ENCODE measurements around the gene HCFC1. TPM values are rescaled to one million over a fixed set of nuclear protein-coding genes. Genes with fewer than 3 reads are reported as not detected.

The HCFC1 gene
- polyA plus RNA-seq, 2 of the 4 experiments (the other 2 are of a cell fraction), result 4.4 to 33.3 TPM

- ChIA-PET CTCF (interaction anchor here (0.9 to 4.5 kb wide), 4 partner anchors 13 to 357 kb away, joined by 3 to 36 read pairs (median 20); no protein-coding TSS in a partner anchor), POLR2A (interaction anchor here (1.5 kb wide), 1 partner anchor 38 kb away, joined by 4 read pairs; no protein-coding TSS in a partner anchor)
- Histone ChIP-seq H3K4me2 (no peak overlapping the region), H3K9me3 (no peaks in the 10 kb centered on the region), H3K4me1 (peaks cover 18% of the 10 kb centered on the region), H3K27ac (no peak overlapping the region), H3K4me3 (no peak overlapping the region)
- FAIRE-seq (no peak), DNase-seq (ENCODE audit: low read depth in 1 of 2, low spot score in 1 of 2) (no peak), ATAC-seq (no peak)
- no peak for TF ChIP-seq KDM5A (IDR thresholded peaks at IDR 0.05)
- TF ChIP-seq, protein P1, sequence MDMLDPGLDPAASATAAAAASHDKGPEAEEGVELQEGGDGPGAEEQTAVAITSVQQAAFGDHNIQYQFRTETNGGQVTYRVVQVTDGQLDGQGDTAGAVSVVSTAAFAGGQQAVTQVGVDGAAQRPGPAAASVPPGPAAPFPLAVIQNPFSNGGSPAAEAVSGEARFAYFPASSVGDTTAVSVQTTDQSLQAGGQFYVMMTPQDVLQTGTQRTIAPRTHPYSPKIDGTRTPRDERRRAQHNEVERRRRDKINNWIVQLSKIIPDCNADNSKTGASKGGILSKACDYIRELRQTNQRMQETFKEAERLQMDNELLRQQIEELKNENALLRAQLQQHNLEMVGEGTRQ (IDR thresholded peaks at IDR 0.05), result no peak
- TF ChIP-seq MAFK (IDR thresholded peaks at IDR 0.05; ENCODE audit: partially characterized antibody), result no peak
- TF ChIP-seq, protein P2, sequence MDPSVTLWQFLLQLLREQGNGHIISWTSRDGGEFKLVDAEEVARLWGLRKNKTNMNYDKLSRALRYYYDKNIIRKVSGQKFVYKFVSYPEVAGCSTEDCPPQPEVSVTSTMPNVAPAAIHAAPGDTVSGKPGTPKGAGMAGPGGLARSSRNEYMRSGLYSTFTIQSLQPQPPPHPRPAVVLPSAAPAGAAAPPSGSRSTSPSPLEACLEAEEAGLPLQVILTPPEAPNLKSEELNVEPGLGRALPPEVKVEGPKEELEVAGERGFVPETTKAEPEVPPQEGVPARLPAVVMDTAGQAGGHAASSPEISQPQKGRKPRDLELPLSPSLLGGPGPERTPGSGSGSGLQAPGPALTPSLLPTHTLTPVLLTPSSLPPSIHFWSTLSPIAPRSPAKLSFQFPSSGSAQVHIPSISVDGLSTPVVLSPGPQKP (IDR thresholded peaks at IDR 0.05; ENCODE audit: low read depth, low read length), result no peak
- no peak for TF ChIP-seq HDAC2 (IDR thresholded peaks at IDR 0.05)
- TF ChIP-seq SREBF2 (IDR thresholded peaks at IDR 0.05), result no peak
- no peak for TF ChIP-seq ZC3H11A (IDR thresholded peaks at IDR 0.05)
- no peak for TF ChIP-seq CBX8 (IDR thresholded peaks at IDR 0.05)
- TF ChIP-seq, protein P3, sequence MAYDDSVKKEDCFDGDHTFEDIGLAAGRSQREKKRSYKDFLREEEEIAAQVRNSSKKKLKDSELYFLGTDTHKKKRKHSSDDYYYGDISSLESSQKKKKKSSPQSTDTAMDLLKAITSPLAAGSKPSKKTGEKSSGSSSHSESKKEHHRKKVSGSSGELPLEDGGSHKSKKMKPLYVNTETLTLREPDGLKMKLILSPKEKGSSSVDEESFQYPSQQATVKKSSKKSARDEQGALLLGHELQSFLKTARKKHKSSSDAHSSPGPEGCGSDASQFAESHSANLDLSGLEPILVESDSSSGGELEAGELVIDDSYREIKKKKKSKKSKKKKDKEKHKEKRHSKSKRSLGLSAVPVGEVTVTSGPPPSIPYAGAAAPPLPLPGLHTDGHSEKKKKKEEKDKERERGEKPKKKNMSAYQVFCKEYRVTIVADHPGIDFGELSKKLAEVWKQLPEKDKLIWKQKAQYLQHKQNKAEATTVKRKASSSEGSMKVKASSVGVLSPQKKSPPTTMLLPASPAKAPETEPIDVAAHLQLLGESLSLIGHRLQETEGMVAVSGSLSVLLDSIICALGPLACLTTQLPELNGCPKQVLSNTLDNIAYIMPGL (CRISPR knock-in tag; IDR thresholded peaks at IDR 0.05; ENCODE audit: borderline replicate concordance), result no peak
- TF ChIP-seq ZSCAN20 (CRISPR knock-in tag; IDR thresholded peaks at IDR 0.05), result no peak
- no peak for TF ChIP-seq RAD21 (conservative IDR thresholded peaks at IDR 0.05 in 1 of 2, IDR thresholded peaks at IDR 0.05 in 1 of 2)
- 96% methylated on average over 9 of the region's 15 CpGs for WGBS (ENCODE audit: missing lambda C conversion rate)
These were observed 5.3 kb downstream of the HCFC1 start for GRCh38 chrX:153966283-153966688.

DNA sequence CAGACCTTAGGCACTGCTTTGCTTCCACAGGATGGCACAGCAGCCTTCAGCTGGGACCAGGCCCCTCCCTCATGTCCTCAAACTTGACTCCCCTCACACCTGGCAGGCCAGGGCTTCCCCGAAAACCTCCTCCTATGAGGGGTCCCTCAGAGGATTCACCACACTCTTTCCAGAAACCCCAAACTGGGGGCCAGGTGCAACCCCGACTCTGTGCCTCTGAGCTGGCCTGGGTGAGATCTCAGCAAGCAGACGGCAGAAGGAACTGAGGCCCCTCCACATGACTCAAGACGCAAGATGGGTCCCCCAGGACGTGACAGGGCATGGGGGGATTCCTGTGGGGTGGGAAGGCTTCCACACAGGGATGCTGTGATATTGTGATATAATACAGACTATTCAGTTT is 6.2 kb downstream of the HCFC1 start:
- no peaks in the 10 kb centered on the region for H3K9me3 ChIP-seq
- WGBS (ENCODE audit: missing lambda C conversion rate), result 93% methylated on average over 3 of the region's 5 CpGs

More for the DNA sequence above, 6.2 kb downstream of the HCFC1 start:
- TF ChIP-seq HOXA7 (CRISPR knock-in tag; IDR thresholded peaks at IDR 0.05), result no peak
- TF ChIP-seq RARB (CRISPR knock-in tag; IDR thresholded peaks at IDR 0.05), result no peak
- TF ChIP-seq TP53 (CRISPR knock-in tag; IDR thresholded peaks at IDR 0.05), result no peak
- TF ChIP-seq CBX2 (IDR thresholded peaks at IDR 0.05; ENCODE audit: borderline replicate concordance, low read depth), result no peak
- no peak for TF ChIP-seq ZSCAN20 (CRISPR knock-in tag; IDR thresholded peaks at IDR 0.05)
- TF ChIP-seq HOXB5 (CRISPR knock-in tag; IDR thresholded peaks at IDR 0.05), result no peak
- TF ChIP-seq ZFP36 (IDR thresholded peaks at IDR 0.05; ENCODE audit: borderline replicate concordance, partially characterized antibody), result no peak
- TF ChIP-seq EHMT2 (IDR thresholded peaks at IDR 0.05; ENCODE audit: low read depth), result no peak
- TF ChIP-seq, protein P4, sequence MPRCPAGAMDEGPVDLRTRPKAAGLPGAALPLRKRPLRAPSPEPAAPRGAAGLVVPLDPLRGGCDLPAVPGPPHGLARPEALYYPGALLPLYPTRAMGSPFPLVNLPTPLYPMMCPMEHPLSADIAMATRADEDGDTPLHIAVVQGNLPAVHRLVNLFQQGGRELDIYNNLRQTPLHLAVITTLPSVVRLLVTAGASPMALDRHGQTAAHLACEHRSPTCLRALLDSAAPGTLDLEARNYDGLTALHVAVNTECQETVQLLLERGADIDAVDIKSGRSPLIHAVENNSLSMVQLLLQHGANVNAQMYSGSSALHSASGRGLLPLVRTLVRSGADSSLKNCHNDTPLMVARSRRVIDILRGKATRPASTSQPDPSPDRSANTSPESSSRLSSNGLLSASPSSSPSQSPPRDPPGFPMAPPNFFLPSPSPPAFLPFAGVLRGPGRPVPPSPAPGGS (IDR thresholded peaks at IDR 0.05), result no peak
- TF ChIP-seq, protein P2 (IDR thresholded peaks at IDR 0.05; ENCODE audit: low read depth, low read length), result no peak
- TF ChIP-seq FOSL2 (IDR thresholded peaks at IDR 0.05), result no peak
- no peak for TF ChIP-seq FOSL2 (CRISPR knock-in tag; IDR thresholded peaks at IDR 0.05)
- no peak for TF ChIP-seq ESRRA (IDR thresholded peaks at IDR 0.05; ENCODE audit: borderline replicate concordance, low read length)
- TF ChIP-seq MAZ (IDR thresholded peaks at IDR 0.05; ENCODE audit: borderline replicate concordance, low read depth, low read length), result no peak
- DNase-seq (ENCODE audit: low read depth in 1 of 2, low spot score in 1 of 2) (no peak), ATAC-seq (no peak), FAIRE-seq (no peak)
- Histone ChIP-seq H3K4me2 (no peak overlapping the region), H3K27ac (no peak overlapping the region), H3K4me1 (peaks cover 18% of the 10 kb centered on the region), H3K4me3 (no peak overlapping the region)
- ChIA-PET POLR2A (no interaction called here), CTCF (interaction anchor here (1.4 to 5.5 kb wide), 3 partner anchors 12 to 48 kb away, joined by 6 to 47 read pairs (median 36); no protein-coding TSS in a partner anchor)

Data from A549 (cell line).